HG03060 (cell line): ENCODE data around the gene MAS1.
"Not testable (repeated sequence)": the region's sequence is repeated elsewhere in the genome, so short reads cannot be mapped to it uniquely, and the experiment has no call there.

ENCODE experiments used
- ATAC-seq: cut with Tn5 transposase; IDR thresholded peaks from one replicate; pipeline ENCODE4 v1.9.1; 2021; ENCODE audit warnings: low read depth, moderate number of reproducible peaks; ENCODE audit not compliant: unreplicated experiment

MAS1 gene

DNA sequence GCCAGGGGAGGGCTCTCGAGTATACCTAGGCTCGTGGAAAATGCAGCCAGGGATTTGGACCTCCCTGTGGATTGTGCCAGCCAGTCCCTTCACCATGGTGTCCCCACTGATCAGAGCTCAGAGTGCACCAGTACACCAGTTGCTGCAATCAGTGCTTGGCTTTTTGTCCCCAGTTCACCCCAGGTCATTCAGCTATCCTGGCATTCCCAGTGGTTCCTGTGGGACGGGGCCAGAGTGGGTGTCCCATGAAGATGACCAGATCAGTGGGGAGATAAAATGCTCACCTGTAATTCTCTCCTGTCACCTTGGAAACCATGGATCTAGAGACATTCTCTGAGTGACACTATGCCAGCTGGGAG, 23.8 kb downstream of the MAS1 start:
- no peak for ATAC-seq

DNA sequence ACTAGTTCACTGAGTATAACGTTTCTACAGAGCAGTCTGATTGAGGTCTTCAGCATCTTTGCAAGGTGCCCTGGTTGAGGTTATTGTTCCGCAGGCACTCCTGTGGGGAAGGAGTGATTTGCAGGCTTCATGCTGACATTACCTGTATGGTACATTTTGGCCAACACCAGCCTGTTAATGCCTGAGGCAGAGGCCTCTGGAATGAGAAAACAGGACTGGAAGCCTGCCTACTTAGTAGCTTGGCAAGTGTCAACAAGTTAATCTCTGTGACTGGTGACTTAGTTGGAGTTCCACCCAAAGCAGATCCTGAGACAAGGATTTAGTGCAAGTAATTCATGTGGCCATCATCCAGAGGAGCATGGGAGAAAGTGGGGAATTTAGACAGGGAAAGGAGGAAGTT, 24.6 kb downstream of the MAS1 start:
- ATAC-seq: no peak

- ATAC-seq: no peak
These were observed 25.4 kb downstream of the MAS1 start for GRCh38 chr6:159916237-159916636.

DNA sequence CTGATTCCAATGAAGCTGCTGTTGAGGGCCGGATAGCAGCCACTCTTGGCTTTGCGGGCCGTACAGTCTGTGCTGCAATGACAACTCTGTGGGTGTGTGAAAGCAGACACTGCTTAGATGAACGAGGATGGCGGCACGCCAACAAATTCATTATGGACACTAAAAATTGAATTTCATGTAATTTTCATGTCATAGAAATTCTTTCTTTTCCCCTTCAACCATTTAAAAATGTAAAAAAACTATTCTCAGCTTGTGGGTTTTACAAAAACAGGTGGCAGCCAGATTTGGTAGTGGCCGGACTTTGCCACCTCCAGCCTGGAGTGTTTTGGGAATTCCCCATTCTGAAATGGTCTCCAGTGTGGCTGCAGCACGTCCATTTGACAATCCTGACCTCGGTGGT, 26.0 kb downstream of the MAS1 start:
- ATAC-seq: no peak

DNA sequence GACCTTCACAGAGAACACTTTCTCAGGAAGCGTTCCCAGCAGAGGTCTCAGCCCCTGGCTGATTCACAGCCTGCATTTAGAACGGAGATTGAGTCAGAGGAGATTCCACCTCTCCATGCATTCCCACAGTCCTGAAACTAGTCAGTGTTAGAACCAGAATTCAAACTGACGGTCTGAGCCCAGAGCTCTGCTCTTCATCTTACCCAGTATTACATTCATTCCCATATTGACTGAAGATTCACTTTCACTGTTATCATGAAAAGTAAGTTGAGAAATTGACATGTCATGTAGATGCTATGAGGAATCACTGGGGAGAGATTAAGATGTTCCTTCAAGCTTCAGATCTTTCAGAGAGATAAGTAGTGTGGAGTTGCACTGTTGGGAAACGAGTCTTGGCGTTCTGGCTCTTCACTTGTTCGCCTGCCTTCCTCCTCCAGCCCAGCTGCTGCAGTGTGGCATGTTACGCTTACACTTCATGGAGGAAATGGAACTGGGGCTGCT, 28.3 kb downstream of the MAS1 start:
- ATAC-seq: no peak

- ATAC-seq: no peak
These were observed 29.0 kb downstream of the MAS1 start for GRCh38 chr6:159919800-159920199.

- not testable (repeated sequence) for ATAC-seq
These were observed 33.4 kb downstream of the MAS1 start for GRCh38 chr6:159924150-159924549.

DNA sequence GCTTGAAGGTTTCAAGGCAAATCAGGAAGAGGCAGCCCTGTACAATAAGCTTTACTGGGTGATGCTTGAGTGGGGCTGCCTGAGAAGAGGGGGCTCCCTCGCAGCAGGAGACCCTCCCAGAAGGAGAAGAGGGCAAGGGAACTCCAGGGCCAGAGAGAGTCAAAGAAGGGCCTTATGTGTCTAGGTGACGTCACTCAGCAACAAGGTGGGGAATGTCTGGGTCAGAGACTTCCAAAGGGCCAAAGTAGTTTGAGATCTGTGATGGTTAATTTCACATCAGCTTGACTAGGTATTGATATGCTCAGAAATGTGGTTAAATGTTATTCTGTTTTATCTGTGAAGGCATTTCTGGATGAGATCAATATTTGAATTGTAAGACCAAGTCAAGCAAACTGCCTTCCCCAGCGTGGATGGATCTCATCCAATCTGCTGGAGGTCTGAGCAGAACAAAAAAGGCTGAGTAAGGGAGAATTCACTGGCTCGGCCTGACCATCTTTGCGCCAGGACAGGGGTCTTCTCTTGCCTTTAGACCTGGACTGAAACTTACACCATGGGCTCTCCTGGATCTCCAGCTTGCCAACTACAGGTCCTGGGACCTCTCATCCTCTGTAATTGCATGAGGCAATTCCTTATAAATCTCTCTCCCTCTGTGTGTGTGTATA, 35.9 kb downstream of the MAS1 start:
- ATAC-seq: no peak

- peak; percentile 29 for ATAC-seq
These were observed 39.0 kb downstream of the MAS1 start for GRCh38 chr6:159929819-159930218.

- peak; percentile 90 for ATAC-seq
These were observed 40.3 kb downstream of the MAS1 start for GRCh38 chr6:159931112-159931511.

GRCh38 chr6:159931846-159932245, 41.1 kb downstream of the MAS1 start:
- no peak for ATAC-seq

DNA sequence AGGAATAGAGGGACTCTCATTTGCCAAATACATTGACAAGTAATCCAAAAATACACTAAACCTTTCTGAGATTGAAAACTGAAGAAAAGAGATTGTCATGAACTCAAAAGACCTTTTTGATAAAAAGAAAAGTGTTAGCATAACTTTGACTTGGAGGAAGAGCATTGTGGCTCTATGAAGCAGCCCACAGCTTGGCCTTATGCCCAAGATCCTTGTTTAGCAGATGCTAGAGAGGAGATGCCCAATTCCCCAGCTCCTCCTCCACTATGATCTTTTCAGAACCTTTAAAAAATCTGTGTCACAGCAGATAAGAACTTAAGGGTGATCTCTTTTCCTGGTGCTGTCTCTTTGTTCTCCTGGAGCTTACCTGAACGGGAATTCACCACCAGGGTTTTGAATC, 42.3 kb downstream of the MAS1 start:
- no peak for ATAC-seq

DNA sequence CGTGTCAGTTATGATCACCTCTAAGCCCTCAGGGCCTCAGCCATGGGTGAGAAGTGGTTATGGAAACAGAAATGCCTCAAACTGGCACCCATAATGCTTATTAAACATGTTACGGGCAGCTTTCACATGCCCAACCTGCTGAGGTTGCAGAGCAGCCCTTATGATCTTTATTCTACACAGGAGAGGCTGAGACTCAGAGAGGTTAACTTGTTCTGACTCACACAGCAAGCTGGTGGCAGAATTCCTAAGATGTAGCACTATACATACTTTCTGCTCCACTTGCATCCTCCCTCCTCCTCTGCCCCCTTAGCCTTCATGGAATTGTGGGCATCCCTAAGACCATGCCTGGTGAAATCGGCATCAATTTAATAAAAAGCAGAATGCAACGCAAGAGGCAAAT, 43.4 kb downstream of the MAS1 start:
- no peak for ATAC-seq

DNA sequence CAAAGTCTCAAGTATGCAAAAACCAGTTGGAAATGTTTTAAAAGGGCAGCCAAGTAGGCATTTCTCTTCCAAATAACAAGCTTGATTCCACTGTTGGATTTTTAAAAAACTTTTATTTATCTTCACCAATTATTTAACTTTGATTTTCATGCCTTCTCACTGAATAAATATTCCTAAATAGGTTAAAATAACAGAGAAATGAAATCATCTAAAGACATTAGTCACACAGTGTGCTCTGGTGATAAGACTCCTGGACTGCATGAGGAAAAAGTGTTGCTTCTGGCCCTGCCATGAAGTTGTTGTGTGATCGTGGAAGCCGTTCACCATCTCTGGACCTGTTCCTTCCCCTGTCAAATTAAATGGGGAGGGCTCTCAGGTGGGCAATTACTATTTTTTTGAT, 44.3 kb downstream of the MAS1 start:
- ATAC-seq: no peak

DNA sequence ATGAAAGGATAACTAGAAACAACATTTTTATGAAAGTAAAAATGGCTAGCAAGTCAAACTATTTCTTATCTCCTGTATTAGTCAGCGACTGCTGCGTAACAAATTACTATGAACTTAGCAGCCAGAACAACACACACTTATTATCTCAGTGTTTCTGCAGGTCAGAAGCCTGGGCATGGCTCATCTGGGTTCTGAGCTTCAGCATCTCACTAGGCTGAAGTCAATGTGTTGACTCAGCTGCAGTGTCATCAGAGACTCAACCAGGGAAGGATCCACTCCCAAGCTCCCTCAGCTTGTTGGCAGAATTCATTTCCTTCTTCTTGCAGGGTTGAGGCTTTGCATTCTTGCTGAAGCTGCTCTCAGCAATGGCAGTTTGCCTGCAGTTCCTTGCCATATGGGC, 44.8 kb downstream of the MAS1 start:
- no peak for ATAC-seq

DNA sequence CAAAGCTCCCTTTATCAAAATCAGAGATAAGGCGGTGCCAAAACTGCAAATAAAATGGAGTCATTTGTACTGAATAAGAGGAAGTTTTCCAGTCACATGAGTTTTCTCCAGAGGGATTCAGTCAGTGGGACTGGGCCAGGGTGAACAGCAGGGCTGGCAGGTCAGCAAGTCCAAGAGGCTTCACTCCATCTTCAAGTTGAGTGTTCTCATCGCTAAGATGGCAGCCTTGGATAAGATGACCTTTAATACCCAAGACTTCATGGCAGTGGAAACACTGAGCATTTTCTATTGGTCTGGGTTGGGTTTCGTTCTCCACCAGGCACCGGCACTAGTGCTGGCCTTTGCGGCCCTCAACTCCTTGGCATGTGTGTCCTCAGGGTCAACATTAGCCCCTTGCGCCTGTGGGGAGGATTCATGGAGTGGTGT, 48.8 kb downstream of the MAS1 start:
- ATAC-seq: no peak
